ENCODE results near the gene FOCAD.

Gene FOCAD

GRCh38 chr9:21001581-21001980 is 317.5 kb downstream of the FOCAD start:
- TF ChIP-seq CTCF (IDR thresholded peaks at IDR 0.05; ENCODE audit: borderline replicate concordance, insufficient read depth, low read depth, low read length) = no peak

GRCh38 chr9:21002040-21002439 is 318.0 kb downstream of the FOCAD start:
- TF ChIP-seq CTCF (IDR thresholded peaks at IDR 0.05; ENCODE audit: borderline replicate concordance, insufficient read depth, low read depth, low read length) = no peak
- H3K4me3 ChIP-seq (ENCODE audit: low read depth, low read length) = no peak overlapping the region

More at GRCh38 chr9:21001581-21001980, 317.5 kb downstream of the FOCAD start:
- H3K4me3 ChIP-seq (ENCODE audit: low read depth, low read length) = no peak overlapping the region

GRCh38 chr9:21015129-21015815 is 331.2 kb downstream of the FOCAD start:
- TF ChIP-seq CTCF (IDR thresholded peaks at IDR 0.05; ENCODE audit: borderline replicate concordance, insufficient read depth, low read depth, low read length) = no peak

GRCh38 chr9:21015995-21016394 is 331.9 kb downstream of the FOCAD start:
- TF ChIP-seq CTCF (IDR thresholded peaks at IDR 0.05; ENCODE audit: borderline replicate concordance, insufficient read depth, low read depth, low read length) = no peak
- H3K4me3 ChIP-seq (ENCODE audit: low read depth, low read length) = no peak overlapping the region

More at GRCh38 chr9:21015129-21015815, 331.2 kb downstream of the FOCAD start:
- no peak overlapping the region for H3K4me3 ChIP-seq (ENCODE audit: low read depth, low read length)

GRCh38 chr9:21016701-21017491 is 332.8 kb downstream of the FOCAD start:
- no peak for TF ChIP-seq CTCF (IDR thresholded peaks at IDR 0.05; ENCODE audit: borderline replicate concordance, insufficient read depth, low read depth, low read length)
- no peak overlapping the region for H3K4me3 ChIP-seq (ENCODE audit: low read depth, low read length)

GRCh38 chr9:21018177-21018576 is 334.1 kb downstream of the FOCAD start:
- H3K4me3 ChIP-seq (ENCODE audit: low read depth, low read length) = no peak overlapping the region
- no peak for TF ChIP-seq CTCF (IDR thresholded peaks at IDR 0.05; ENCODE audit: borderline replicate concordance, insufficient read depth, low read depth, low read length)

All from GM12875 (cell line).